Endothelial cell of umbilical vein (primary cell): Measurements from ENCODE around the gene CDC14B.

Source experiments
- CTCF ChIP-seq, 2 donors: IDR thresholded peaks; 1 replicate in 1 of 2; 2 replicates in 1 of 2; pipeline ENCODE4 v1.5.1; 2011; ENCODE audit warnings: low read length in 2 of 2, mild to moderate bottlenecking in 2 of 2, moderate library complexity in 2 of 2, control low read depth in 1 of 2, inconsistent platforms in 1 of 2, low read depth in 1 of 2; ENCODE audit not compliant: insufficient read depth in 1 of 2; ENCODE audit errors: extremely low read depth in 1 of 2
- EZH2 ChIP-seq: IDR thresholded peaks from 2 replicates; pipeline ENCODE4 v1.6.1; 2012; ENCODE audit warnings: borderline replicate concordance, low read depth, mild to moderate bottlenecking, moderate library complexity, low read length, inconsistent platforms; ENCODE audit not compliant: severe bottlenecking
- FOS ChIP-seq: IDR thresholded peaks from 2 replicates; pipeline ENCODE4 v1.6.1; 2011; ENCODE audit warnings: mild to moderate bottlenecking, low read length, moderate library complexity, borderline replicate concordance; ENCODE audit not compliant: insufficient read depth
- JUN ChIP-seq: IDR thresholded peaks from 2 replicates; pipeline ENCODE4 v1.6.1; 2011; ENCODE audit warnings: borderline replicate concordance, low read depth; ENCODE audit not compliant: insufficient read length, insufficient read depth
- MAX ChIP-seq: IDR thresholded peaks from 2 replicates; pipeline ENCODE4 v1.6.1; 2011; ENCODE audit not compliant: insufficient read depth, insufficient read length
- MYC ChIP-seq: IDR thresholded peaks from one replicate; pipeline ENCODE4 v1.6.1; 2011; ENCODE audit warnings: mild to moderate bottlenecking, low read depth, low read length
- POLR2A ChIP-seq: IDR thresholded peaks from 2 replicates; pipeline ENCODE4 v1.6.1; 2012; ENCODE audit warnings: low read depth, mild to moderate bottlenecking, control low read depth, low read length
- POLR2AphosphoS5 ChIP-seq: IDR thresholded peaks from 2 replicates; pipeline ENCODE4 v1.6.1; 2012; ENCODE audit warnings: low read depth, mild to moderate bottlenecking, control low read depth, low read length, moderate library complexity; ENCODE audit not compliant: insufficient read depth

GRCh38 chr9:96599298-96599697 is 20.3 kb downstream of the CDC14B start:
- no peak for TF ChIP-seq CTCF (IDR thresholded peaks at IDR 0.05; ENCODE audit: extremely low read depth in 1 of 2, insufficient read depth in 1 of 2, low read depth in 1 of 2, low read length in 2 of 2)
- TF ChIP-seq EZH2, result no peak
- TF ChIP-seq POLR2A, result no peak
- TF ChIP-seq POLR2AphosphoS5, result no peak
- no peak for TF ChIP-seq MAX
- no peak for TF ChIP-seq FOS
- TF ChIP-seq MYC, result no peak
- no peak for TF ChIP-seq JUN
